Ectodermal cell (in vitro differentiated cells): ENCODE data around the gene CEP164.

Experiments
- H3K27ac ChIP-seq: 2 replicates; pipeline ENCODE4 v1.7.0; 2013; ENCODE audit warnings: mild to moderate bottlenecking, low read depth, low read length; ENCODE audit not compliant: insufficient read depth, poor library complexity, severe bottlenecking
- H3K27me3 ChIP-seq: 2 replicates; pipeline ENCODE4 v1.7.0; 2013; ENCODE audit warnings: mild to moderate bottlenecking, low read length; ENCODE audit not compliant: insufficient read depth, control insufficient read depth, poor library complexity, severe bottlenecking
- H3K36me3 ChIP-seq: one replicate; pipeline ENCODE4 v1.7.0; 2013; ENCODE audit warnings: low read length; ENCODE audit not compliant: control insufficient read depth, insufficient read depth
- H3K4me1 ChIP-seq: one replicate; pipeline ENCODE4 v1.7.0; 2013; ENCODE audit warnings: low read length; ENCODE audit not compliant: control insufficient read depth, insufficient read depth
- H3K4me3 ChIP-seq: 2 replicates; pipeline ENCODE4 v1.7.0; 2013; ENCODE audit warnings: low read depth, low read length, control low read depth; ENCODE audit not compliant: insufficient read depth
- H3K9me3 ChIP-seq: 2 replicates; pipeline ENCODE4 v1.7.0; 2013; ENCODE audit warnings: mild to moderate bottlenecking, low read length, moderate library complexity; ENCODE audit not compliant: control insufficient read depth
- WGBS, 2 experiments: methylation state at CpG; one replicate each; pipeline ENCODE4 v1.1.7; 2013; ENCODE audit warnings: missing lambda C conversion rate in 2 of 2; 5-methylcytosine and 5-hydroxymethylcytosine counted together

The CEP164 gene

DNA sequence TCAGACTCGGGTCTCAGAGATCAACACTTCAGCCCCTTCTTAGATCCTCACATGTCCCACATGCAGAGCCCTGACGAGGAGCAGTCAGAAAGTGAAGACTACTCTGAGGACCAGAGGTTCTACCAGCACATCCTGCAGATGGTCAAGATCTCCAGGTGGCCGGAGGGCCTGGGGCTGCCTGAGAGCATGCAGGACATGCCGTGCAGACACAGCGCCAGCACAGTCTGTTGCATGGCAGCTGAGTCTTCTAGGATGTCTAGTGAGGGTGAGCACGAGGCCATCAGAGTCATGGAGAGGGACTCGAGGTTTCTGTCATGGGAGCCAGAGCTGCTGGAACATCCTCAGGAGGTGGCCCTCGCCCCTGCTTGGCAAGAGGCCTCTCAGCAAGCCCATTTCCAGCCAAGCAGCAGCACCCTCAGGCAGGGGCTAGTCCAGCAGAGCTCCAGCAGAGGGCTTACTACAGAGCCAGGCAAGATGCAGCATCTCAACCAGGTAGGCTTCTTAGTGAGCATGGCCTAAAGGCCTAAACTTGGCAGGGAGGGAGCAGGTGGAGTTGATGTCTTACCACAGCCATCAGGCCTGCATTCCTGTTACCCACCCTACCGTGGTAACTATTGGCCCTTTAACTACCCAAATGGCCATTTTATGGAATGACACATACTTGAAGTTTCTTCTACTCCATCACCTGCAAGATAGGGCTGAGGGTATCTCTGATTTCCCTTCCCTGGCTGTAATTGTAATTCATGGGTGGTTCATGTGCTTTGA, 28.7 kb downstream of the CEP164 start:
- Histone ChIP-seq H3K4me3 (no peak overlapping the region), H3K27ac (no peak overlapping the region), H3K27me3 (no peaks in the 10 kb centered on the region), H3K4me1 (no peaks in the 10 kb centered on the region), H3K36me3 (no peaks in the 10 kb centered on the region), H3K9me3 (no peaks in the 10 kb centered on the region)
- WGBS, 2 experiments, result 94 to 96% methylated on average over 9 of the region's 9 CpGs

DNA sequence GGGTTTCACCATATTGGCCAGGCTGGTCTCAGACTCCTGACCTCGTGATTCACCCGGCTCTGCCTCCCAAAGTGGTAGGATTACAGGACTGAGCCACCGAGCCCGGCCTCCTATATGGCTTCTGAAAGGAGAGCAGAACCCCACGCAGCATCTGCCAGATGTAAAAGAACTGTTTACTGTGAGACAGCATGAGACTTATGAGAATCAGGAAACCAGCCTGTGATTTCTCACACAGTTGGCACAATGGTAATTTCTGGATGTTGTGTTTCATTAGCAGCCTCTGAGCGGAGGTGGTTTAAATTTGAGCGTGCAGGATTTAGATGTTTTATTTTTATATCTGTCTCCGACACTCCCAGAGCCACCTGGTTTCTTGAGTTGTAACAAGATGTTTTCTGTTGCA, 33.8 kb downstream of the CEP164 start:
- Histone ChIP-seq H3K36me3 (peaks cover 11% of the 10 kb centered on the region), H3K4me3 (no peak overlapping the region), H3K27me3 (no peaks in the 10 kb centered on the region), H3K27ac (no peak overlapping the region), H3K9me3 (no peaks in the 10 kb centered on the region), H3K4me1 (no peaks in the 10 kb centered on the region)
- WGBS, 2 experiments, result 95 to 97% methylated on average over 8 of the region's 8 CpGs

DNA sequence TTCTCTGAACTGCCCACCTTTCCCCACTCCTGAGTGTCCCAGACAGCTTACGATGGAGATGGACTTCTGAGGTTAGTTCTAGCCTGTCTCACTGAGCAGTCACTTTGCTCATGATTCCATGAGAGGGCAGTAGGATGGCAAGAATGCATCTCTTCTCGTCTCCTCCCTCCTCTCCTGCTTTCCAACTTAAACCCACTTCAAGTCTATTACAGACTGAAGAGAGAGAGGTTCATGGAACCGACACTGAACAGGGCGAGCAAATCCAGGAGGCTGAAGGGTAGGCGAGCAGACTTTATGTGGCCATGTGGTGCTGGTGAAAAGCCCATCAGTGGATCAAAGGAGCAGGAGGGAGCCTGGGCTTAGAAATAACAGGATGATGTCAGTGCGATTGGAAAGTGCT, 38.6 kb downstream of the CEP164 start:
- H3K4me3 ChIP-seq, result no peak overlapping the region
- no peak overlapping the region for H3K27ac ChIP-seq
- H3K27me3 ChIP-seq, result no peaks in the 10 kb centered on the region
- H3K4me1 ChIP-seq, result no peaks in the 10 kb centered on the region
- peaks cover 15% of the 10 kb centered on the region for H3K36me3 ChIP-seq
- H3K9me3 ChIP-seq, result no peaks in the 10 kb centered on the region
- 88% methylated on average over 6 of the region's 6 CpGs for WGBS, 2 experiments

DNA sequence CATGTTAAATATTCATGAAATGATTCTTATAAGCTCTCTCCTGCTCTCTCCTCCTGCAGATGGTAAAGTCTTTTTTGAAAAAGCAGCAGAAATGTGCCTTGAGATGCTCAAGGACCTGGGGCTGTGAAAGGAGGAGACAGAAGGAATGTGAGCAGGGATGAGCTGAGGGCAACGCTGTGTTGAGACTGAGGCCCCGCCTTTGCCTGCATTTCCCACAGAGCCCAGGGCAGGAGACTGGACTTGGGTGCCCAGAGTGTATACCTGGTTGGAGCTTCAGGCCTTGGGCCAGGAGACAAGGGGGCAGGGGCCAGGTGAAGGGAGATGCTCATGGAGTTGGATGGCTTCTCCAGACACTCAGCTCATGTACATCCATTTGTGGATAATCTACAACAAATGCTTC, 39.2 kb downstream of the CEP164 start:
- no peak overlapping the region for H3K27ac ChIP-seq
- 86 to 93% methylated on average over 2 of the region's 2 CpGs for WGBS, 2 experiments
- peaks cover 19% of the 10 kb centered on the region for H3K36me3 ChIP-seq
- H3K4me1 ChIP-seq, result no peaks in the 10 kb centered on the region
- no peaks in the 10 kb centered on the region for H3K9me3 ChIP-seq
- H3K27me3 ChIP-seq, result no peaks in the 10 kb centered on the region
- H3K4me3 ChIP-seq, result no peak overlapping the region

DNA sequence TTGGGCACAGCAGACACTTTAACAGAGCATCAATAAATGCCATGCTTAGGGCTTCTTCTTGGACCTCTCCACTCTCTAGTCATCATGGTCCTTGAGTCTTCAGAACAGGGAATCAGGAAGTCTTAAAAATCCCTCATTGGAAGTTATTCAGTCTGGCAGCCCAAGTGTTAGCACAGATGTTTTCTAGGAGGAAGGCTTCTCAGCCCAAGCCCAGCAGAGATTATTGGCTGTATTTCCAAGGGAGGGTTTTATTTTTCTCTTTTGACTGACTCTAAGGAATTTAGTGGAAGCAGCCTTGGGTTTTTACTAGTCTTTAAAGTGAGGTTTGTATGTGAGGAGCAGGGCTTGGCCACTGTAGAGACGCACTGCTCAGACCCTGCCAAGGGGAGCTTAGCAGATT, 41.9 kb downstream of the CEP164 start:
- 83 to 100% methylated on average over 1 of the region's 1 CpG for WGBS, 2 experiments
- Histone ChIP-seq H3K4me1 (no peaks in the 10 kb centered on the region), H3K27me3 (no peaks in the 10 kb centered on the region), H3K9me3 (no peaks in the 10 kb centered on the region), H3K4me3 (no peak overlapping the region), H3K36me3 (peaks cover 8% of the 10 kb centered on the region), H3K27ac (no peak overlapping the region)

DNA sequence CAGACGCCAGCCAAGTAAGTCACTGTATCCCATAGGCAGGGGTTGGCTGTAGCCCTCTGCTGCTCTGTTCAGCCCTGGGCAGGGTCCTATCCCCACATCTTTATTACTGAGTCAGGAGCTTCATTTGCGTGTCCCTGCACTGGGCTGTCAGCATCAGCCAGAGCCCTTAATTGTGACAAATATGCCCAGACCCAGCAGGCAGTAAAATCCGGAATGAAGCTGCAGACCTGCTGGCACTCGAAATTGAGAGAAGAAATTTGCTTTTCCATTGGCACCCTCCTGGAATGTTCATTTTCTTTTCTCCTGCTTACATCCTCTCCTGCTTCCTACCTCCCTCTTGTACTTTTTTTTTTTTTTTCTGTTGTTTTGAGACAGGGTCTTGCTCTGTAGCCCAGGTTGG, 43.8 kb downstream of the CEP164 start:
- 94 to 97% methylated on average over 4 of the region's 4 CpGs for WGBS, 2 experiments
- H3K9me3 ChIP-seq, result no peaks in the 10 kb centered on the region
- H3K27ac ChIP-seq, result peak overlapping the region; percentile 26
- H3K4me1 ChIP-seq, result no peaks in the 10 kb centered on the region
- H3K4me3 ChIP-seq, result no peak overlapping the region
- no peaks in the 10 kb centered on the region for H3K27me3 ChIP-seq
- H3K36me3 ChIP-seq, result peaks cover 8% of the 10 kb centered on the region

DNA sequence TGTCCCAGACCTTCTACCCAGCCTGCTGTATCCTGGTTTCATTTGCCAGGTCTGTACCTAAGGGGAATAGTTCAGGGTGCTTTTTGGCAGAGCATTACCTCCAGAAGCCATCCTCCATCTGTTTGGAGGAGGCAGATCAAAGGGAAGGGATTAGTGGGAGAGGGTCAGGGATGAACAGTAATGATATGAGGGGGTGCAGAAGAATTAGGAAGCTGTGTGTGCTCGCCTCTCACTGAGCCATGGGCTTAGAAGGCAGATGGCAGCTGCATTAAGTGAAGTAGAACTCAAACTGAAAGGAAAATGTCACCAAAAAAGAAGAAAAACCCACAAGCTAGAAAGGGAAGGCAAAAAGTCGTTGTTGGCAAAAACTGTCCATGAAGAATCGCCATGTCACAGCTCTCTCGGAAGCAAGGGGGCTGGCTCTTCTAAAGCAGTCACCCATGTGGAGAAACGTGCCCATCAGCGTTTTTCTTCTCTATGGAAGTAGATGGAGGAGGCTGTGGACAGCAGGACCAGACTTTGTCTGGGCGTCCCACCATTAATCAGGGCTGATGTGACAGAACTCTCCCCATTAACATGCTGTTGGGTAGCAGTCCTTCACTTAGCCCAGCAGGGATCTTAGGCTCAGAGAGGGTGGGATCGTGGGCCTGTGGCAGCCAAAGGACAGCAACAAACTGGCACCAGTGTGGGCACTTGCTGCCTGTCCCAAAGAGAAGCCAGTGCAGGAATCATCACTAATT, 46.8 kb downstream of the CEP164 start:
- Histone ChIP-seq H3K9me3 (no peaks in the 10 kb centered on the region), H3K4me1 (no peaks in the 10 kb centered on the region), H3K27ac (no peak overlapping the region), H3K27me3 (no peaks in the 10 kb centered on the region), H3K36me3 (peaks cover 8% of the 10 kb centered on the region), H3K4me3 (no peak overlapping the region)
- 94 to 96% methylated on average over 8 of the region's 8 CpGs for WGBS, 2 experiments

DNA sequence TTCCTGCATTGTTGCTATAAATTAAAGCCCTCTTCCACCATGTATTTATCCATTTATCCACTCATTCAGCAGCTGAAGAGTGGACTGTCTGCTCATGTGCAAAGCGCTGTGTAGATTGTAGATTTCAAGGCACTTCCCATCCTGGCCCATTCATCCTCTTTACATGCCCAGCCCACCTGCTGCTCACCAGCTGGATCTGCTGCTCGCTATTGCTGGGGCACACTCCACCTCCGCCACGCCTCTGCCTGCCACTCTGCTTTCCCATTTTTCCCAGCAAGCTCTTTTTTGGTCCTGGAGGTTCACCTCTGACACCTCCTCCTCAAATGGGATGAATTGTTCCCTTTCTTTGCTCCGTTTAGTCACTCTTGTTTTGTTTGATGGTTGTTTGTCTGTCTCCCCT, 48.3 kb downstream of the CEP164 start:
- 76 to 77% methylated on average over 5 of the region's 5 CpGs for WGBS, 2 experiments
- no peak overlapping the region for H3K4me3 ChIP-seq
- H3K36me3 ChIP-seq, result peaks cover 7% of the 10 kb centered on the region
- H3K27ac ChIP-seq, result no peak overlapping the region
- no peaks in the 10 kb centered on the region for H3K27me3 ChIP-seq
- H3K4me1 ChIP-seq, result no peaks in the 10 kb centered on the region
- H3K9me3 ChIP-seq, result no peaks in the 10 kb centered on the region

DNA sequence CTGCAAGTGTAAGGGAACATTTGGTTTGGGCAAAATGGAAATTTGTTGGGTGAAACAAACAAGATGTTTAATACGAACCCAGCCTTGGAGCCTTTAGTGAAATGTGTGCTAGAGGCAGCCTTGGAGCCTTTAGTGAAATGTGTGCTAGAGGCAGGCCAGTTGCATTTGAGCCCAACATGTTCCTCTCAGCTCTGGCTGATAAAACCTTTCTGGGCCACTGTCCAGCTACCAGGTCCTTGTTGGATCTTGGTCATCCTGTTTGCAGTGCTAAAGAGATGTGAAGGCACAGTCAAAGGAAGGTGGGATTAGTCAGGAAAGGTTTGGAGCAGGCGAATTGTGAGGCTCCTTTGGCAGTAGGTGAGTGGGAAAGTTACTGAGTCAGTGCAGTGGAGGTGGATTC, 48.9 kb downstream of the CEP164 start:
- H3K4me3 ChIP-seq, result no peak overlapping the region
- no peak overlapping the region for H3K27ac ChIP-seq
- peaks cover 2% of the 10 kb centered on the region for H3K36me3 ChIP-seq
- 93 to 96% methylated on average over 2 of the region's 2 CpGs for WGBS, 2 experiments
- no peaks in the 10 kb centered on the region for H3K4me1 ChIP-seq
- H3K9me3 ChIP-seq, result no peaks in the 10 kb centered on the region
- no peaks in the 10 kb centered on the region for H3K27me3 ChIP-seq

DNA sequence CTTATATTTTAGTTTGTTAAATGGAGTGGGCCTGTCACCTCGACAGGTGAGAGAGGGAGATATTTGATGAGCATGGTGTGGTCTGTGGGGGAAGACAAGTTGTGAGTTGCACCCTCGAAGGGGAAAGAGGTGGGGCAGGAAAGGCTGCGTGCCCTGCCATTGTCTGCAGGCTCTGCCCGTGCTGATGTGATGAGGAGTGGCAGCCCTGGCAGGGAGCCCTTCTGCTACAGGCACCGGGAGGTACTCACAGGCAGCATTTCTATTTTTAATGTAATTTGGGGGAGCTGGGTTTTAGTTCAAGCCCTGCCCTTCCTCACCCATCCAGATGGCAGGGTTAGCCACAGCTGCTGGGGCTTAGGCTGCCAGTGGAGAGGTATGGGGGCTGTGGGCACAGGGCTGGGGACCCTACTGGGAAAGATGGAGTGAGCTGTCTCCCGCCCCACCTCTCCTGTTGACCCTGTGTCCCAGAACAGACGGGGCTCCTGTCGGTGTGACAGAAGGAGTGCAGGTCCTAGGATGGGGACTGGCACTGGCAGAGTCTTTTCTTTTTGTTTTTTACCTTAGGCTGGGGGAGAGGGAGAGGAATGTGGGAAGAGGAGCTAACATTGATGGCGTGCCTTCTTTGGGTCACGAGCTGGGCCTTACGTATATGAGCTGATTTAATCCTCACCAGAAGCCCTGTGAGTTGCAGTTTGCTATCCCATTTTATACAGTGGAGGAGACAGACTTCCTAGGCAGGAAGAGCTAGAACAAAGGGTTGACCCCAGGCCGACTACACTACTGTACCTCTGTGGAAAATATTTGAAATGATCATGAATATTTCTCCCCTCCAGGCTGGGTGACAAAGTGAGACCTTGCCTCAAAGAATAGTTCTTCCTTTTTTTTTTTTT, 51.6 kb downstream of the CEP164 start:
- H3K4me3 ChIP-seq, result no peak overlapping the region
- no peaks in the 10 kb centered on the region for H3K9me3 ChIP-seq
- no peaks in the 10 kb centered on the region for H3K27me3 ChIP-seq
- no peak overlapping the region for H3K27ac ChIP-seq
- WGBS, 2 experiments, result 88 to 89% methylated on average over 11 to 12 of the region's 12 CpGs
- H3K36me3 ChIP-seq, result no peaks in the 10 kb centered on the region
- no peaks in the 10 kb centered on the region for H3K4me1 ChIP-seq
